Measurements from ENCODE around the gene CHRNA7.

The CHRNA7 gene

DNA sequence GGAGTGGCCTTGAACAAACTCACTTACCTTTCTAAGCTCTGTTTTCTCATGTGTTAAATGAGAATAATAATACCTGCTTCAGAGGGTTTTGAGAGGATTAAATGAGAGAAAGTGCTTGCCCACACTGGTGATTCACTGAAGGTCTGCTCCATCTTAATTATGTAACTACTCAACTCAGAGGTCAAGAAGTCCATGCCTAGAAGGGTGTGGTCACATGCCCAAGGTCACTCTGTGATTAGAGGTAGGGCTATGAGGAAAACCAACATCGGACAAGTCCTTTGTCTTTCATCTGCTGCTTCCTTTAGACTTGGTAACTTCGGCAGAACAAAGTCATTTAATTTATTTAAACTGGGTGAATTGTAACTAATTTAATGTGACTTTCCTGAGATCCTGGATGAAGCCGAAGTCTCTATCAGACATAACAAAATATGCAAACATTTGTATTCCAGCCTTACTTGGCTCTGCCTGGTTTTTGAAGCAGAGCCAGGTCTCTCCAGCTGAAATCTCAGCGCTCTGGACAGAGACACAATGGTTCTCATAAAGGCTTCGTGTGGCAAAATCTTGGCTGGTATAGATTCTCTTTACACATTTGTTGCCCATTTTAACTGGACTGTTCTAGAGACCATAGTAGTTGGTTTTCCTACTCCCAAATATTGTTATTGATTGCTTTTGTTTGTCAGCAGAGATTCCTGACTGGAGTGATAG, 3.0 kb downstream of the CHRNA7 start:
- TF ChIP-seq, protein P1, sequence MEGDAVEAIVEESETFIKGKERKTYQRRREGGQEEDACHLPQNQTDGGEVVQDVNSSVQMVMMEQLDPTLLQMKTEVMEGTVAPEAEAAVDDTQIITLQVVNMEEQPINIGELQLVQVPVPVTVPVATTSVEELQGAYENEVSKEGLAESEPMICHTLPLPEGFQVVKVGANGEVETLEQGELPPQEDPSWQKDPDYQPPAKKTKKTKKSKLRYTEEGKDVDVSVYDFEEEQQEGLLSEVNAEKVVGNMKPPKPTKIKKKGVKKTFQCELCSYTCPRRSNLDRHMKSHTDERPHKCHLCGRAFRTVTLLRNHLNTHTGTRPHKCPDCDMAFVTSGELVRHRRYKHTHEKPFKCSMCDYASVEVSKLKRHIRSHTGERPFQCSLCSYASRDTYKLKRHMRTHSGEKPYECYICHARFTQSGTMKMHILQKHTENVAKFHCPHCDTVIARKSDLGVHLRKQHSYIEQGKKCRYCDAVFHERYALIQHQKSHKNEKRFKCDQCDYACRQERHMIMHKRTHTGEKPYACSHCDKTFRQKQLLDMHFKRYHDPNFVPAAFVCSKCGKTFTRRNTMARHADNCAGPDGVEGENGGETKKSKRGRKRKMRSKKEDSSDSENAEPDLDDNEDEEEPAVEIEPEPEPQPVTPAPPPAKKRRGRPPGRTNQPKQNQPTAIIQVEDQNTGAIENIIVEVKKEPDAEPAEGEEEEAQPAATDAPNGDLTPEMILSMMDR (IDR thresholded peaks at IDR 0.05; ENCODE audit: low read depth, low read length, missing control alignments), result no peak
- H3K4me3 ChIP-seq (ENCODE audit: low read depth, low read length), result no peak overlapping the region
- DNase-seq (ENCODE audit: low read depth), result no peak

DNA sequence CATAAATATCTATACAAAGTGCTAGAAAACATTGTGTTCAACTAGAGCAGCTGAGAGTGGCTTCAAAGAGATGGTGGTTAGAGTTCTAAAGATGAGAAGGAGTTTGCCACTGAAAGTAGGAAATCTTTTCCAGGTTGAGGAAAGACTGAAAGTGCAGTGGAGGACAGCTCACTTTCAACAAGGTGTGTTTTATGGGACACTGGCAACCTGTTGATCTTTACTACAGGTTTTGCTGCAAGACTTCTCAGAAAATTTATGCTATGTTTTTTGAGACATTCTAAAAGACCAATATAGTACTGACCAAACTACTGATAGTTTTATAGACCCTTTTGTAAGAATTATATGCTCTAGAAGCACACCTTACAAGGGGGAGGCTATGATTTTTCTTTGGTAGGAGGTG, 3.8 kb downstream of the CHRNA7 start:
- TF ChIP-seq, protein P1 (IDR thresholded peaks at IDR 0.05; ENCODE audit: low read depth, low read length, missing control alignments), result no peak
- no peak for DNase-seq (ENCODE audit: low read depth)
- no peak overlapping the region for H3K4me3 ChIP-seq (ENCODE audit: low read depth, low read length)

DNA sequence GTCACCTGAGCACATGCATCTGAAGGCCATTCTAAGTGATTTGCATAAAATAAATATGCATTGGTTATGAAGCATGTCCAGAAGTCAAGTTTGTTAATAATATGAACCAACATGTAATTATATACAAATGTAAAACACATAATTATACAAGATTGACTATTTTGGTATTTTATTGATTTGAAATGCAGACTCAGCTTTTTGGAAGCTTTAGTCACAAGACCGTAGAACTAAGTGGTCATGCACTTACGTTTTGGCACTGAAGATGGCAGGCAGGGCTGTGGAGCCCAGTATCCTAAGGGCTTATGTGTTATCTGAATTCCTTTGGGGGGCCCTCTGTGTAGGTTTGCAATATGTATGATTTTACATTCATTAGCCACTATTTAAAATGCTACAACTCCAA, 5.0 kb downstream of the CHRNA7 start:
- no peak overlapping the region for H3K4me3 ChIP-seq (ENCODE audit: low read depth, low read length)
- TF ChIP-seq, protein P1 (IDR thresholded peaks at IDR 0.05; ENCODE audit: low read depth, low read length, missing control alignments), result no peak
- no peak for DNase-seq (ENCODE audit: low read depth)

DNA sequence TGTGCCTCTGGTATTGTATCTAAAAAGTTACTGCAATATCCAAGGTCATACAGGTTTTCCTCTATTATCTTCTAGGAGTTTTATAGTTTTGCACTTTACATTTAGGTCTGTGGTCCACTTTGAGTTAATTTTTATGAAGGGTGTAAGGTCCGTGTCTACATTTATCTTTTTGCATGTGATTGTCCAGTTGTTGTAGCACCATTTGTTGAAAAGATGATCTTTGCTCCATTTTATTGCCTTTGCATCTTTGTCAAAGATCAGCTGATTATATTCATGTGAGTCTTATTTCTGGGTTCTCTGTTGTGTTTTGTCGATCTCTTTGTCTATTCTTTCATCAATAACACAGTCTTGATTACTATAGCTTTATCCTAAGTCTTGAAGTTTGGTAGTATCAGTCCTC, 6.7 kb downstream of the CHRNA7 start:
- TF ChIP-seq, protein P1 (IDR thresholded peaks at IDR 0.05; ENCODE audit: low read depth, low read length, missing control alignments), result no peak

DNA sequence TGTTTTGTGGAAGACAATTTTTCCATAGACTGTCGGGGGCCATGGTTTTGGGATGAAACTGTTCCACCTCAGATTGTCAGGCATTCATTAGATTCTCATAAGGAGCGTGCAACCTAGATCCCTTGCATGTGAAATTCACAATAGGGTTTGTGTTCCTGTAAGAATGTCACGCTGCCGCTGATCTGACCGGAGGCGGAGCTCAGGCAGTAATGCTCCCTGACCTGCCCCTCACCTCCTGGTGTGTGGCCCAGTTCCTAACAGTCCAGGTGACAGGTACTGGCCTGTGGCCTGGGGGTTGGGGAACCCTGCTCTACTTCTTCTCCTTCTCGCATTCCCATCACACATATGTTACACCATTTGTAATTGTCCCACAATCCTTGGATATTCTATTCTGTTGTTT, 11.0 kb downstream of the CHRNA7 start:
- H3K4me3 ChIP-seq (ENCODE audit: low read depth, low read length), result no peak overlapping the region
- DNase-seq (ENCODE audit: low read depth), result no peak
- TF ChIP-seq, protein P1 (IDR thresholded peaks at IDR 0.05; ENCODE audit: low read depth, low read length, missing control alignments), result no peak

More for the DNA sequence above, 6.7 kb downstream of the CHRNA7 start:
- DNase-seq (ENCODE audit: low read depth), result no peak
- no peak overlapping the region for H3K4me3 ChIP-seq (ENCODE audit: low read depth, low read length)

DNA sequence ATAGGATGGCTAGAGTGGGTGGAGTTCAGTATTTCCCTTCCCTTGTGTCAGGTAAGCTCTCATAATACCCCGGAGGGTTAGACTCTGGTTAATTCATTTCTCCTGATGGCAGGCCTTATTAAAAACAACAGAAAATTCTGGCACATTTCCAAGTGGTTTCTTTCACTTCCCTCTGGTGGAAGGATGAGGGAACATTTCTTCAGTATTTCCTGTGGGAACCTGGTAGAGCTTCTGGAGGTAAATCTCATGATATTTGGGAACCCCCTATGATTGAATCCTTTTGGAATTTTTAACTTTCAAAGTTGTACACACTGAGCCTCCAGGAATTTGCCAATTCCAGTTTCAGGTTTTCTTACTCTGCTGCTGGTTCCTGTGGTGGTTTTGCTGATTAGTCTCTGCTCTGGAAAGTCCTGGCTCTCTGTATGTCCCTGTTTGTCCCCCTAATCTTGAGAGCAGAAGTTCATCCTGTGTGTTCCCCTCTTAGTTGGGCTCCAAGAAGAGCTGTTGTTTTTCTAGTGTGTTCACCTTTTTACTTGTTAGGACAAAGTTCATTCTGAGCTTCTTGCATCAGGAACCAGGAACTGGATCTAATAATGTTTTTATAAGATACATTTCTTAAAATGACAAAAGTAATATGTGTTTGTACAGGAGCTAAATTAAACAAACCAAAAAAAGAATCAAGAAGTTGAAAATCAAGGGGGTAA, 12.1 kb downstream of the CHRNA7 start:
- TF ChIP-seq, protein P1 (IDR thresholded peaks at IDR 0.05; ENCODE audit: low read depth, low read length, missing control alignments), result no peak
- H3K4me3 ChIP-seq (ENCODE audit: low read depth, low read length), result no peak overlapping the region
- no peak for DNase-seq (ENCODE audit: low read depth)

All from GM12864 (cell line).